ENCODE measurements around the gene NADK.
A peak's percentile ranks its signal among the peaks of the same experiment; 100 is the strongest.
"Not testable (repeated sequence)": the region's sequence is repeated elsewhere in the genome, so short reads cannot be mapped to it uniquely, and the experiment has no call there.

NADK gene

GRCh38 chr1:1754051-1754815 is 24.0 kb downstream of the NADK start:
- in situ Hi-C loops (cut with HindIII; ENCODE audit: low pct_ligation_motif_present, low pct_unique_long_range_greater_than_20kb, low sequenced_read_pairs), result no loop called here
- DNase-seq, result no peak

- DNase-seq, result no peak
- in situ Hi-C loops (cut with HindIII; ENCODE audit: low pct_ligation_motif_present, low pct_unique_long_range_greater_than_20kb, low sequenced_read_pairs), result no loop called here
Observed at GRCh38 chr1:1753607-1754005, 24.7 kb downstream of the NADK start.

DNA sequence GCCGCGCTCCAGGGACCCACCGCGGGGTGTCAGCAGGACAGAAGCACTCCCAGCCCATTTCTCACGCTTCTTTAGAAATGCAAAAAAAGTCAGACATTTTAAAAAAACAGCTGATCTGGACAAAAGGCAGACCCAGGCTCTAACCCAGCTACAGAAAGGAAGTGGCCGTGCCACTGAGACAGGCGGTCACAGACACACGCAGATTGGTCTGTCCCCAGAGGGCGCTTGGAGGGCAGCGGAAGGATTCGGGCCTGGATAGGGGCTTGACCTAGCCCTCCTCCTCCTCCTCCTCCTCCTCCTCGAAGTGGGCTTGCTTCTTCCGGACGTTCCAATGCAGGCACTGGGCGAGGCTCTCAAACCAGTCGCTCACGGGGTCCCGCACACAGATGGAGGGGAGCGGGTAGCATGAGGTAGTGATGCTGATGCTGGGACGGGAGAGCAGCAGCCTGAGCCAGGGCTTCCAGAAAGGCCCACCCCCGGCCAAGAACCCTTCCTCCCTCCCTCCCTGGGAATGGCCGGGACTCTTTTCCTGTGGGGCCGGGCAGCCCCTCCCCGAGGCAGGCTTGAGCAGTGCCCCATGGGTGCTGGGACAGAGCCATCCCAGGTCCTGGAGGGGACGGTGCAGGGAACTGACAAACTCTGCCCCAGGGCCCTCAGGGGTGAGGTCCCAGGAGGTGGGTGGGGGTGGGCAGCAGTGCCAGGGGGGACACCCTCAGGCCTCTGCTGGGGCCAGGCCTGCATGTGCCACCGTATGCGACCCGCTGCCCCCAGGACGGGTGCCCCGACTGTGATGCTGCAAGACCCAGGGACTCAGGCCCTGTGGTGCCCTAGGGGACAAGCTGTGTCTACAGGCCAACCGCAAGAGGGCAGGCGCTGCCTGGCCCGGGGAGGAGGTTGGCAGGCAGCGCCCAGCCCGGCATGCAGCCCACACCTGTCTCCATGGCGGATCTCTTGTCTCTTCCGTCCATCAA is 25.3 kb downstream of the NADK start:
- no peak for DNase-seq
- in situ Hi-C loops (cut with HindIII; ENCODE audit: low pct_ligation_motif_present, low pct_unique_long_range_greater_than_20kb, low sequenced_read_pairs), result no loop called here

DNA sequence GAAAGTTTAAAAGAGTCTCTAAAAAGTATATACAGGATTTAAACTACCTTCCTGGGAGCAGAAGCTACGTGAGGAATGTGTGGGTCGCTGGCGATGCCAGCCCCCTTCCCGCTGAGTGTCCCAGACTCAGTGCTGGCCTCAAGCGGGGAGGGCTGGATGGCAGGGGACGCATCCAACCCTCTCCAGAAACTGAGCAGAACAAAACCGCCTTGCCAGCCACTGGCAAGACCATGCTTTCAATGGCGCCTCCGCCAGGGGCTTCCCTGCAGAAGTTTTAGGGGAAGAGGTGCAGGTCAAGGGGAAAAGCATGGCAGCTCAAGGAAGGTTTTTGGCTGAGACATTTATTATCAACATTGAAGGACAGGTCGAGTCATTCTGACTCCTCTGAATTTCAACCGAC is 26.1 kb downstream of the NADK start:
- no peak for DNase-seq
- in situ Hi-C loops (cut with HindIII; ENCODE audit: low pct_ligation_motif_present, low pct_unique_long_range_greater_than_20kb, low sequenced_read_pairs), result no loop called here

GRCh38 chr1:1749941-1750340 is 28.3 kb downstream of the NADK start:
- DNase-seq; in situ Hi-C loops (cut with HindIII; ENCODE audit: low pct_ligation_motif_present, low pct_unique_long_range_greater_than_20kb, low sequenced_read_pairs): not testable (repeated sequence)

DNA sequence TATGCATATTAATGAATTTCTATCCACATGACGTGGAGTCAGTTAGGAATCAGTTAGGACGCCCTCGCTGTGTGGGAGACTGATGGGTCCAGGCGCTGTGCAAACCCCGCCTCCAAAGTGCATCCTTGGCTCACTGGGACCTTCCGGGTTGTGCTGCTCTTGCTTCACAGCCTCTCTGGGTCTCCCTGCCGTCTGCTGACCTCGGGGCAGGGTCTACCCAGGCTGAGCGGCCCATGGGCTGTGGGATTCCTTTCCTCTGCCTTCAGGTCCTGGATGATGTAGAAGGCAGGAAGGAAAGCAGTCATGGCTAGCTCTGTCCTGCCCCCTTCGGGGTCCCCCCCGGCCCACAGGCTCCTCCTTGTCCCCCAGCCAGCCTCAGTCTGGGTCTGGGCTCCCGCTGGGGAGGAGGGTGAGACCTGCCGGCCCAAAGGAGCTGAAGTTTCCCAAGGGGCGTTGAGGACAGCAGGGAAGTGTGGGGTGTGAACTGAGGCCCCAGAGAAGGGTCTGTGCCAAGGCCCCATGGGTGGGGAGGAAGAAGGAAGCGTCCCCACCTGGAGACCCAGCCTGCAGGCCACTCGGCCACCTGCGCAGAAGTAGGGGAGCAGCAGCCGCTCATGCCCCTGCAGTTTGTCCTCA is 29.5 kb downstream of the NADK start:
- in situ Hi-C loops (cut with HindIII; ENCODE audit: low pct_ligation_motif_present, low pct_unique_long_range_greater_than_20kb, low sequenced_read_pairs), result no loop called here
- DNase-seq, result no peak

- DNase-seq; in situ Hi-C loops (cut with HindIII; ENCODE audit: low pct_ligation_motif_present, low pct_unique_long_range_greater_than_20kb, low sequenced_read_pairs): not testable (repeated sequence)
Observed at GRCh38 chr1:1746566-1746909, 31.7 kb downstream of the NADK start.

DNA sequence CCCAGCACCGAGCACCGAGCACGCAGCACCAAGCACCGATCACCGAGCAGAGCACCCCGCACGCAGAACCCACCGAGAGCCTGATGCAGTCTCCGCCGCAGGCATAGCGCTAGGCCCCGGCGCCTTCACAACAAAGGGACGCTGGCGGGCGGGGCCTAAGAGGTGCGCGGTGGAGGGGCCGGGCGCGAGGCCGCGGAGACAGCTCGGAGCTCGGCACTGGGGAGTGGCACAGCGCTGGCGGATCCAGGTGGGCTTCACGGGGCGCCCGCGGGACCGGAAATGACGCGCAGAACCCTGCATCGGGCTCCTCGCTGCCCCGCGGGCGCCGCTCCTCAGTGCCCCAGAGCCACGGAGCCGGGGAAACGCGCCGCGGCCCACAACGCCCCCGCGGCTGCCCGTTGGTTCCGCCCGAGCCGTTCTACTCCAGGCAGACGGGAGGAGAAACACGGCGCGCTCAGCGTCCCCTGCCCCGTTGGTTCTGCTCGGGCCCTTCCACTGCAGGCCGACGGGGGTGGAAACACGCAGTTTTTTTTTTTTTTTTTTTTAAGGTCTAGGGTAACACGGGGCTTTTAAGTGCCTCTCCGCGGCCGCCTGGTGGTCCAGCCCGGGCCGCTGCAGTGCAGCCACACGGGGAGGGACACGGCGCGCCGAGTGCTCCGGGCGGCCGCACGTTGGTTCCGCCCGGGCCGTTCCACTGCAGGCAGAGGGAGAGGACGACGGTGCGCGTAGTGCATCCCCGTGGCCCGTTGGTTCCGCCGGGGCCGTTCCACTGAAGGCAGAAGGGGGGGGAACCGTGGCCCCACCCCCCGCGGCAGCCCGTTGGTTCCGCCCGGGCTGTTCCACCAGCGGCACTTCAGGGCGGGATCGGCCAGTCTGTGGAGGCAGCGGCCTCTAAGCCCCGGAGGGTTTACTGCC is 32.4 kb downstream of the NADK start:
- DNase-seq, result peak; percentile 11
- in situ Hi-C loops (cut with HindIII; ENCODE audit: low pct_ligation_motif_present, low pct_unique_long_range_greater_than_20kb, low sequenced_read_pairs), result not testable (repeated sequence)

- in situ Hi-C loops (cut with HindIII; ENCODE audit: low pct_ligation_motif_present, low pct_unique_long_range_greater_than_20kb, low sequenced_read_pairs), result not testable (repeated sequence)
Observed at GRCh38 chr1:1742529-1742928, 35.7 kb downstream of the NADK start.

GRCh38 chr1:1741013-1741412 is 37.3 kb downstream of the NADK start:
- in situ Hi-C loops (cut with HindIII; ENCODE audit: low pct_ligation_motif_present, low pct_unique_long_range_greater_than_20kb, low sequenced_read_pairs); DNase-seq: not testable (repeated sequence)

More at GRCh38 chr1:1742529-1742928, 35.7 kb downstream of the NADK start:
- not testable (repeated sequence) for DNase-seq

DNA sequence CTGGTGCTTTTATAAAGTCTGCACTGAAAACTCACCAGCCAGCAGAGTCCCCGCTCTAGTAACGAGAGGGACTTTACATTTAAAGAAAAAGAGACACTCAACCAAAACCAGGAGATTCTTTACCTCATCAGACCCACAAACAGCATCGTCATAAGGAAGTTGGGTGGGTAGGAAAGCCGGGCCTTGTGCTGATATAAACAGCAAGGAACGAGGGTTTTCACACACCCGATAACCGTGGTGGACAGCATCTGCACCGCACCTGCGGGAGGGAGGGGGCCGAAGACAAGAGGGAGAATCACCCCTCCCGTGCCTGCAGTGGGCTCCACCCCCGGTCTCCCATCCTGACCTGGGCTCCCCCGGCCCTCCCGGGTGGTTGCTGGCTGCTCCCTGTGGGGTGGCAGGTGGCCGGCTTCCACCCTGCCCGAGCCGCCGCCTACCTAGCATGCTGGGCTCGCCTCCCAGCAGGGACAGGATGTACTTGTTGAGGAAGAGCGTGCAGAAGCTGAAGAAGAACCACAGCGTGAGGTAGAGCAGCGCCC is 39.4 kb downstream of the NADK start:
- in situ Hi-C loops (cut with HindIII; ENCODE audit: low pct_ligation_motif_present, low pct_unique_long_range_greater_than_20kb, low sequenced_read_pairs); DNase-seq: not testable (repeated sequence)

DNA sequence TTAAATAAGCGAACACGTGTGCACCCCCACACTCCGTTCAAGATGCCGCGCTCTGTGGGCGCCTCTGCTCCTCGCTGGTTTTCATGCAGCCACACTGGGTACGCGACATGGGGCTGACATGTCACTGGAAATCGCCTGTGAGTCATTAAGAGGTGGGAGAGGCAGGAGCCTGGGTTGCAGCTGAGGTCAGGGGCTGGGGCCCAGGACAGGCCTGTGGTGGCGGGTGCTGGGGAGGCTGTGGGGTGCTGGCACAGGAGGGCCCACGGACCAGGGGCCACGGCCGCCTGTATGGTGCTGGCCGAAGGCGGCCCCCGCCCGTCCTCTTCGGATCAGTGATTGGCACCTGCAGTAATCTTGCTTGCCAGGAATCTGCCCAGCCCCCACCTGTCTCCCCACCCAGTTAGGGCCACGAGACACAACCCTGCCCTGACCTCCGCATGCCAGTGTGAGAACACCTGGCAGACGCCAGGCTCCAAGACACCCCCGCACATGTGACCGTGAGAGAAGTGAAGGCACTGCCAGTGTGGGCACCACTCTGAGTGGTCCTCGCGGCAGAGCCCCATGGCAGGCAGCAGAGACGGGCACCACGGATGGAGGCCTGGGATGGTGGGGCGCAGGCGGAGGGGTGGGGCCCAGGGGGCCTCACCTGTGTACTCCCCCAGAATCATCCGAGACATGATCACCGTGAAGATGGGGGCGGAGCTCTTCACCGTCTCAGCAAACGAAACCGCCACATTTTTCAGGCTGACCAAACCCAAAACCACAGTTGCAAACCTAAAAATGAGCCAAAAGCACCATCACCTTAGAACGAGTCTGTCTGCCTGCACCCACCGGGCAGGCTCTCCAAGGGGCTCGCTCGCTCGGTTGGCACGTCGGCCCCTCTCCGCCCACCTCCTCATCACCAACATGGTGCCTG is 40.3 kb downstream of the NADK start:
- in situ Hi-C loops (cut with HindIII; ENCODE audit: low pct_ligation_motif_present, low pct_unique_long_range_greater_than_20kb, low sequenced_read_pairs); DNase-seq: not testable (repeated sequence)

DNA sequence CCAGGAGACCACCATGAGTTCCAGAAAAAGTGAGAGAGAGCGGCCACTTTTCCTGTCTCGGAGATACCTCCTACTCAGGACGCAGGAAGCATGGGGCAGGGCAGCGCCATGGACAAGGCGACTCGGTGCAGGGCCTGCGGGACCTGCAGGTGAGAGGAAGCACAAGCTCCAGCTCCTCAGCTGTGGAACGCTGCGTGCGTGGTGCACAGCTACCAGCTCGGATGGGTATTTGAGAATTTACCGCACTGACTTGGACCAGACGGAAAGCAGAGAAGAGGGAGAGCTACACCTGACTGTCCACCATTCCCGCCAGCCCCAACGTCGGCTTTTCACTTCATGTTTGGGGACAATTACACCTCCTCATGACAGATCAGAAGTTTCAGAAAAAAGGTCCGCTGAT is 45.9 kb downstream of the NADK start:
- no peak for DNase-seq
- in situ Hi-C loops (cut with HindIII; ENCODE audit: low pct_ligation_motif_present, low pct_unique_long_range_greater_than_20kb, low sequenced_read_pairs), result no loop called here

DNA sequence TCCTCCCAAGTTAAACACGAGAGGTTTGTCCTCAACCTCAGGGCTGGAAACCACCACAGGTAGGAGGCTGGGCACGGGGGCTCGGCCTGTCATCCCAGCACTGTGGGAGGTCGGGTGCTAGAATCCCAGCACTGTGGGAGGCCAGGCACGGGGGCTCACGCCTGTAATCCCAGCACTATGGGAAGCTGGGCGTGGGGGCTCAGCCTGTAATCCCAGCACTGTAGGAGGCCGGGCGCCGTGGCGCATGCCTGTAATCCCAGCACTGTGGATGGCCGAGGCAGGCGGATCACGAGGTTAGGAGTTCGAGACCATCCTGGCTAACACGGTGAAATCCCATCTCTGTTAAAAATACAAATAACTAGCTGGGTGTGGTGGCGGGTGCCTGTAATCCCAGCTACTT is 47.4 kb downstream of the NADK start:
- no peak for DNase-seq
- in situ Hi-C loops (cut with HindIII; ENCODE audit: low pct_ligation_motif_present, low pct_unique_long_range_greater_than_20kb, low sequenced_read_pairs), result no loop called here

GRCh38 chr1:1730230-1730629 is 48.0 kb downstream of the NADK start:
- in situ Hi-C loops (cut with HindIII; ENCODE audit: low pct_ligation_motif_present, low pct_unique_long_range_greater_than_20kb, low sequenced_read_pairs), result not testable (repeated sequence)

GRCh38 chr1:1729116-1729816 is 49.0 kb downstream of the NADK start:
- in situ Hi-C loops (cut with HindIII; ENCODE audit: low pct_ligation_motif_present, low pct_unique_long_range_greater_than_20kb, low sequenced_read_pairs), result not testable (repeated sequence)

More at GRCh38 chr1:1730230-1730629, 48.0 kb downstream of the NADK start:
- DNase-seq, result not testable (repeated sequence)

More at GRCh38 chr1:1729116-1729816, 49.0 kb downstream of the NADK start:
- not testable (repeated sequence) for DNase-seq
